Measurements from ENCODE around the gene CASKIN1.

Gene CASKIN1

DNA sequence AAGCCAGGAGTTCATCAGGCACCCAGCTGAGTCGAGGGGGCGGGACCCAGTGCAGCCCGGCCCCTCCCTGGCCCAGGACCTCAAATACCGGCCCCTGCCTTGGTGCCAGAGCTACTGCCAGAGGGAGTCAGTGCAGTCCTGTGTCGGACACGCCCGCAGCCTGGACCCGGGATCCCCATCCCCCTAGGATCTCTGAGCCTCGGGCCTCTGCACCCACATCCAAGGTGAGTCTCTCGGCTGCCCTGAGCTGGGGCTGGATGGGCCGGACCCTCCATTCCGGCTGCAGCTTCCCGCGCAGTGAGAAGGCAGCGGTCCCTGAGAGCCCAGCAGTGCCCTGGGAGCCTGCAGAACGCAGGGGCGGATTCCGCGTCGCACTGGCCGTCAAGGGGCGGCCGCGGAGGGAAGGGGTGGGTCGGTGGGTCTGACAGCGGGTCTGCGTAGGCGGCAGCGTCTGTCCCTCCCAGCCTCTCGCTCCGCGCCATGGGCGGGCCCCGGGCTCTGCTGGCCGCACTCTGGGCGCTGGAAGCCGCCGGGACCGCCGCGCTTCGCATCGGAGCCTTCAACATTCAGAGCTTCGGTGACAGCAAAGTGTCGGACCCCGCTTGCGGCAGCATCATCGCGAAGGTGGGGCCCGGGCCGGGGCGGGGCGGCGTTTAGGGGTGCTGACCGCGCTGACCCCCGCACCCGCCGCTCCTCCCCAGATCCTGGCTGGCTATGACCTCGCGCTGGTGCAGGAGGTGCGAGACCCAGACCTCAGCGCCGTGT is 40.1 kb upstream of the CASKIN1 start, which contains the start of gene DNASE1L2:
Gene DNASE1L2 (plus strand): TSS at position 108 of the 765 bp plus-strand sequence. CDS start 373 bp downstream, at position 481.
- TF ChIP-seq NFIC (IDR thresholded peaks at IDR 0.05): no peak
- TF ChIP-seq, protein P1, sequence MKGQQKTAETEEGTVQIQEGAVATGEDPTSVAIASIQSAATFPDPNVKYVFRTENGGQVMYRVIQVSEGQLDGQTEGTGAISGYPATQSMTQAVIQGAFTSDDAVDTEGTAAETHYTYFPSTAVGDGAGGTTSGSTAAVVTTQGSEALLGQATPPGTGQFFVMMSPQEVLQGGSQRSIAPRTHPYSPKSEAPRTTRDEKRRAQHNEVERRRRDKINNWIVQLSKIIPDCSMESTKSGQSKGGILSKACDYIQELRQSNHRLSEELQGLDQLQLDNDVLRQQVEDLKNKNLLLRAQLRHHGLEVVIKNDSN (IDR thresholded peaks at IDR 0.05): no peak
- no peak for TF ChIP-seq EP300 (IDR thresholded peaks at IDR 0.05; ENCODE audit: borderline replicate concordance)
- TF ChIP-seq TAF1 (IDR thresholded peaks at IDR 0.05; ENCODE audit: low read depth): no peak
- TF ChIP-seq TCF12 (IDR thresholded peaks at IDR 0.05; ENCODE audit: low read depth): no peak
- TF ChIP-seq CEBPB (IDR thresholded peaks at IDR 0.05): no peak
- TF ChIP-seq, protein P2, sequence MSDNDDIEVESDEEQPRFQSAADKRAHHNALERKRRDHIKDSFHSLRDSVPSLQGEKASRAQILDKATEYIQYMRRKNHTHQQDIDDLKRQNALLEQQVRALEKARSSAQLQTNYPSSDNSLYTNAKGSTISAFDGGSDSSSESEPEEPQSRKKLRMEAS (IDR thresholded peaks at IDR 0.05): no peak
- TF ChIP-seq TEAD4 (IDR thresholded peaks at IDR 0.05): no peak
- no peak for TF ChIP-seq EGR1 (IDR thresholded peaks at IDR 0.05)
- TF ChIP-seq RAD21 (IDR thresholded peaks at IDR 0.05; ENCODE audit: low read depth): no peak
- no peak for TF ChIP-seq CREB1 (IDR thresholded peaks at IDR 0.05; ENCODE audit: low read depth)
- TF ChIP-seq, protein P3, sequence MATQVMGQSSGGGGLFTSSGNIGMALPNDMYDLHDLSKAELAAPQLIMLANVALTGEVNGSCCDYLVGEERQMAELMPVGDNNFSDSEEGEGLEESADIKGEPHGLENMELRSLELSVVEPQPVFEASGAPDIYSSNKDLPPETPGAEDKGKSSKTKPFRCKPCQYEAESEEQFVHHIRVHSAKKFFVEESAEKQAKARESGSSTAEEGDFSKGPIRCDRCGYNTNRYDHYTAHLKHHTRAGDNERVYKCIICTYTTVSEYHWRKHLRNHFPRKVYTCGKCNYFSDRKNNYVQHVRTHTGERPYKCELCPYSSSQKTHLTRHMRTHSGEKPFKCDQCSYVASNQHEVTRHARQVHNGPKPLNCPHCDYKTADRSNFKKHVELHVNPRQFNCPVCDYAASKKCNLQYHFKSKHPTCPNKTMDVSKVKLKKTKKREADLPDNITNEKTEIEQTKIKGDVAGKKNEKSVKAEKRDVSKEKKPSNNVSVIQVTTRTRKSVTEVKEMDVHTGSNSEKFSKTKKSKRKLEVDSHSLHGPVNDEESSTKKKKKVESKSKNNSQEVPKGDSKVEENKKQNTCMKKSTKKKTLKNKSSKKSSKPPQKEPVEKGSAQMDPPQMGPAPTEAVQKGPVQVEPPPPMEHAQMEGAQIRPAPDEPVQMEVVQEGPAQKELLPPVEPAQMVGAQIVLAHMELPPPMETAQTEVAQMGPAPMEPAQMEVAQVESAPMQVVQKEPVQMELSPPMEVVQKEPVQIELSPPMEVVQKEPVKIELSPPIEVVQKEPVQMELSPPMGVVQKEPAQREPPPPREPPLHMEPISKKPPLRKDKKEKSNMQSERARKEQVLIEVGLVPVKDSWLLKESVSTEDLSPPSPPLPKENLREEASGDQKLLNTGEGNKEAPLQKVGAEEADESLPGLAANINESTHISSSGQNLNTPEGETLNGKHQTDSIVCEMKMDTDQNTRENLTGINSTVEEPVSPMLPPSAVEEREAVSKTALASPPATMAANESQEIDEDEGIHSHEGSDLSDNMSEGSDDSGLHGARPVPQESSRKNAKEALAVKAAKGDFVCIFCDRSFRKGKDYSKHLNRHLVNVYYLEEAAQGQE (IDR thresholded peaks at IDR 0.05; ENCODE audit: low read depth): no peak
- no peak for TF ChIP-seq FOXM1 (IDR thresholded peaks at IDR 0.05; ENCODE audit: borderline replicate concordance, low read depth)
- no peak for TF ChIP-seq ZBTB7A (IDR thresholded peaks at IDR 0.05; ENCODE audit: low read depth)

DNA sequence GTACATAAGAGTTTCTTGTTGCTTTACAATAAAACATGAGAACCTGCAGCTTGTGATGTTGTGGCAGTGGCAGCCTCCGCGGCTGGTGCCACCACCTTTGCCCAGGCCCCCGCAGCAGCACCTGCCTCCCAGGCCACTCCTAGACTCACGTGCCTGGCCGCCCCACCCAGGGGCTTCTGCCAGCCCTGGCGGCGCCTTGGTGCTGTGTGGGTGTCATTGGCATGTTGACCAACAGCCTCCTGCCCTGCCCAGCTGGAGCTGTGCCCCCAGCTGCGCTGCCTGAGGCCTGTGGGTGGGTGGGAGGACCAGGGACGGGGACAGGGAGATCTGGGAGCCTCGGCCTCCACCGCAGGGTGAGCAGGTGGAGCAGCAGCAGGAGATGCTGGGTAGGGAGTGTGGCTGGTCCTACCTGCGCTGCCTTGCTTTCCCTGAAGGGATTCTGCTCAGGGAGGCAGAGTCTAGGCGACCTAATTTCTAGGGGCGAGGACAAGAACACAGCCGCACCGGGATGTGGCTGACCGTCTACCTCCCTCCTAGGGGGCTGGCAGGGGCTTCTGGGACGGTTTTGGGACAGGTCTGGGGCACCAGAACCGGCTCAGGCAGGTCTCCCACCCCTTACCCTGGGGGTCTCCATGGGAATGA is 39.4 kb upstream of the CASKIN1 start:
- peak; percentile 28; the same call in 1 of the 2 replicates for TF ChIP-seq EGR1 (IDR thresholded peaks at IDR 0.05)
- TF ChIP-seq, protein P1 (IDR thresholded peaks at IDR 0.05): no peak
- no peak for TF ChIP-seq FOXM1 (IDR thresholded peaks at IDR 0.05; ENCODE audit: borderline replicate concordance, low read depth)

DNA sequence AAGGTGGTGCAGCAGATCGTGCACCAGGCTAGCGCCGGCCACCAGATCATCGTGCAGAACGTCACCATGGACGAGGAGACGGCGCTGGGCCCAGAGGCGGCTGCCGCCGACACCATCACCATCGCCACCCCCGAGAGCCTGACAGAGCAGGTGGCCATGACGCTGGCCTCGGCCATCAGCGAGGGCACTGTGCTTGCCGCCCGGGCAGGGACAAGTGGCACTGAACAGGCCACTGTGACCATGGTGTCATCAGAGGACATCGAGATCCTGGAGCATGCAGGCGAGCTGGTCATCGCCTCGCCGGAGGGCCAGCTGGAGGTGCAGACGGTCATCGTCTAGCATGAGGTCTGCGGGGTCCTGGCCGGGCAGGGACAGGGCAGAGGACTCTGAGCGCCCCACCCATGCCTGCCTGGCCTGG is 38.8 kb upstream of the CASKIN1 start:
- TF ChIP-seq ZBTB7A (IDR thresholded peaks at IDR 0.05; ENCODE audit: low read depth): no peak
- no peak for TF ChIP-seq EP300 (IDR thresholded peaks at IDR 0.05; ENCODE audit: borderline replicate concordance)
- TF ChIP-seq, protein P1 (IDR thresholded peaks at IDR 0.05): no peak
- no peak for TF ChIP-seq CREB1 (IDR thresholded peaks at IDR 0.05; ENCODE audit: low read depth)
- TF ChIP-seq, protein P2 (IDR thresholded peaks at IDR 0.05): no peak
- no peak for TF ChIP-seq CEBPB (IDR thresholded peaks at IDR 0.05)
- TF ChIP-seq TCF12 (IDR thresholded peaks at IDR 0.05; ENCODE audit: low read depth): no peak
- TF ChIP-seq TAF1 (IDR thresholded peaks at IDR 0.05; ENCODE audit: low read depth): no peak
- TF ChIP-seq RAD21 (IDR thresholded peaks at IDR 0.05; ENCODE audit: low read depth): no peak
- no peak for TF ChIP-seq FOXM1 (IDR thresholded peaks at IDR 0.05; ENCODE audit: borderline replicate concordance, low read depth)
- TF ChIP-seq EGR1 (IDR thresholded peaks at IDR 0.05): no peak
- TF ChIP-seq NFIC (IDR thresholded peaks at IDR 0.05): no peak
- no peak for TF ChIP-seq TEAD4 (IDR thresholded peaks at IDR 0.05)
- TF ChIP-seq, protein P3 (IDR thresholded peaks at IDR 0.05; ENCODE audit: low read depth): no peak
- TF ChIP-seq YY1 (IDR thresholded peaks at IDR 0.05; ENCODE audit: low read depth): no peak

DNA sequence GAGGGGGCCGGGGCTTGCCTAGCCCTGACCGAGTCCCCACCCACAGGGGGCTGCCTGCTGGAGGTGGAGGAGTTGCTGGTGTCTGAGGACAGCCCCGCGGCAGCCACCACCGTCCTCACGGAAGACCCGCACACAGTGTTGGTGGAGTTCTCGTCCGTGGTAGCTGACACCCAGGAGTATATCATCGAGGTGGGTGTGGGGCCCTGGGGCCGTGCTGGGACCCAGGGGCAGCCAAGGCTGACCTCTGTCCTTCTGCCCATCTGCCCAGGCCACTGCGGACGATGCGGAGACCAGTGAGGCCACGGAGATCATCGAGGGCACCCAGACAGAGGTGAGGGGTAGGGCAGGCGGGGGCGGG is 38.4 kb upstream of the CASKIN1 start:
- TF ChIP-seq, protein P1 (IDR thresholded peaks at IDR 0.05): no peak
- TF ChIP-seq EP300 (IDR thresholded peaks at IDR 0.05; ENCODE audit: borderline replicate concordance) (no peak), TAF1 (IDR thresholded peaks at IDR 0.05; ENCODE audit: low read depth) (no peak), ZBTB7A (IDR thresholded peaks at IDR 0.05; ENCODE audit: low read depth) (no peak), CEBPB (IDR thresholded peaks at IDR 0.05) (no peak), TEAD4 (IDR thresholded peaks at IDR 0.05) (no peak), EGR1 (IDR thresholded peaks at IDR 0.05) (no peak), RAD21 (IDR thresholded peaks at IDR 0.05; ENCODE audit: low read depth) (no peak), YY1 (IDR thresholded peaks at IDR 0.05; ENCODE audit: low read depth) (no peak), TCF12 (IDR thresholded peaks at IDR 0.05; ENCODE audit: low read depth) (no peak), FOXM1 (IDR thresholded peaks at IDR 0.05; ENCODE audit: borderline replicate concordance, low read depth) (no peak), CREB1 (IDR thresholded peaks at IDR 0.05; ENCODE audit: low read depth) (no peak), NFIC (IDR thresholded peaks at IDR 0.05) (no peak)
- TF ChIP-seq, protein P2 (IDR thresholded peaks at IDR 0.05): no peak
- TF ChIP-seq, protein P3 (IDR thresholded peaks at IDR 0.05; ENCODE audit: low read depth): no peak

Measured in Ishikawa (cell line).